HG02571 (cell line): Measurements from ENCODE around the gene FABP7.

ENCODE experiments used
- ATAC-seq: cut with Tn5 transposase; IDR thresholded peaks from one replicate; pipeline ENCODE4 v1.9.1; 2021; ENCODE audit warnings: mild to moderate bottlenecking, moderate library complexity; ENCODE audit not compliant: unreplicated experiment

Gene FABP7

GRCh38 chr6:122792766-122793165 lies 13.2 kb downstream of the FABP7 start:
- ATAC-seq = no peak

- ATAC-seq = no peak
Measured at GRCh38 chr6:122797537-122797936, 18.0 kb downstream of the FABP7 start.

GRCh38 chr6:122798099-122798641 lies 18.7 kb downstream of the FABP7 start:
- ATAC-seq = peak; percentile 74

GRCh38 chr6:122799140-122799745 lies 19.7 kb downstream of the FABP7 start:
- no peak for ATAC-seq

- no peak for ATAC-seq
Measured at GRCh38 chr6:122799916-122800686, 20.6 kb downstream of the FABP7 start.

- no peak for ATAC-seq
Measured at GRCh38 chr6:122800906-122801305, 21.4 kb downstream of the FABP7 start.

- ATAC-seq = no peak
Measured at GRCh38 chr6:122801397-122801796, 21.9 kb downstream of the FABP7 start.

GRCh38 chr6:122803171-122803661 lies 23.7 kb downstream of the FABP7 start:
- no peak for ATAC-seq

GRCh38 chr6:122804962-122805485 lies 25.5 kb downstream of the FABP7 start:
- ATAC-seq = no peak

- ATAC-seq = no peak
Measured at GRCh38 chr6:122806291-122806690, 26.8 kb downstream of the FABP7 start.

GRCh38 chr6:122808121-122808885 lies 28.8 kb downstream of the FABP7 start:
- ATAC-seq = no peak

- no peak for ATAC-seq
Measured at GRCh38 chr6:122809001-122809400, 29.5 kb downstream of the FABP7 start.

GRCh38 chr6:122809691-122810090 lies 30.2 kb downstream of the FABP7 start:
- no peak for ATAC-seq

GRCh38 chr6:122810189-122810588 lies 30.7 kb downstream of the FABP7 start:
- no peak for ATAC-seq

- no peak for ATAC-seq
Measured at GRCh38 chr6:122817358-122817757, 37.8 kb downstream of the FABP7 start.

GRCh38 chr6:122817766-122818165 lies 38.2 kb downstream of the FABP7 start:
- ATAC-seq = no peak

- no peak for ATAC-seq
Measured at GRCh38 chr6:122818866-122819265, 39.4 kb downstream of the FABP7 start.

GRCh38 chr6:122821095-122821494 lies 41.6 kb downstream of the FABP7 start:
- ATAC-seq = no peak

- ATAC-seq = no peak
Measured at GRCh38 chr6:122825163-122825562, 45.6 kb downstream of the FABP7 start.

- no peak for ATAC-seq
Measured at GRCh38 chr6:122829456-122829855, 49.9 kb downstream of the FABP7 start.

GRCh38 chr6:122831511-122831910 lies 52.0 kb downstream of the FABP7 start:
- ATAC-seq = no peak
